GM18951 (cell line): ENCODE results near the gene FRMD8.
A peak's percentile ranks its signal among the peaks of the same experiment; 100 is the strongest.

ENCODE experiments used
- POLR2A ChIP-seq: IDR thresholded peaks from 4 replicates; pipeline ENCODE4 v1.6.1; 2011; ENCODE audit warnings: mild to moderate bottlenecking; ENCODE audit not compliant: insufficient read length, insufficient read depth; ENCODE audit errors: extremely low read depth
- in situ Hi-C: fragments of 300-500 bp; cut with MboI; formaldehyde crosslinking; loops from one replicate; pipeline ENCODE4 v1.12.0; 2022; ENCODE audit warnings: low sequenced_read_pairs, mixed read lengths, inconsistent platforms; ENCODE audit not compliant: unreplicated experiment

FRMD8 gene

DNA sequence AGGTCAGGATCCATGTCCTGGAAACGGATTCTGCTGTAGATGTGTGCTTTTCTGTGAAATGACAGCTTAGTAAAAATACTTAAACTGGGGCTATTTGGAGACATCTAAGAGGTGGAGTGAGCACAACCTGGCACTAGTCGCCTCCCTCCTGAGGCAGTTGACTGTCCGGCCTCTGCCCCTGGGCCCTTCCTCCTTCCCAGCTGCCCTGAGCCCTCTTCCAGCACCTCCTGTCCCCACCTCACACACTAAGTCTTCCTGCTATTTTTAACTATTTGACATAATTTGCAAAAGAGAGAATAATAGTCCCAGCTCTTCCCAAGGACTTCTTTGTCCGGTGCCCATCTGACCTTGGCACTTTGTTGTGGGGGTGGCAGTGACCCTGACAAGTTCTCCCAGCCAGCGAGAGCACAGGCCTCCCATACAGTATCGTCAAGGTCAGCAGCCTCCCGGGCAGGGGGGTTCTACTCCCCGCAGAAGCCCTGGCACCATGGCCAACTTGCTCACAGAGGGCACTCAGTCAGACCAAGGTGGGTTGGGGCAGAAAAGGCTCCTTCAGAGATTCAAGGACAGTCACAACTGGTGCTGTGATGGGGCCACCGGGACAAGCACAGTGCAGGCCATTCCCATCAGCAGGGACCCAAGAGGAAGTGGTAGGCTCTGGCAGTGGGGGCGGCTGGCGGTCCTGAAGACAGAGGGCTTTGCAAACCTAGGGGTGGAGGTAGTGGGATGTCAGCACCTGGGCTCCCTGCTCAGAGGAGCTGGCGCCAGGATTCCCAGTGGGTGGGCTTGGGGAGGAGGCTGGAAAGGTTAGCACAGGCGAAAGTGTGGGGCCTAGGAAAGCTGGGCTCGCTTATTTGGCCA lies 30.6 kb downstream of the FRMD8 start:
- in situ Hi-C loops = no loop called here
- TF ChIP-seq POLR2A = no peak

DNA sequence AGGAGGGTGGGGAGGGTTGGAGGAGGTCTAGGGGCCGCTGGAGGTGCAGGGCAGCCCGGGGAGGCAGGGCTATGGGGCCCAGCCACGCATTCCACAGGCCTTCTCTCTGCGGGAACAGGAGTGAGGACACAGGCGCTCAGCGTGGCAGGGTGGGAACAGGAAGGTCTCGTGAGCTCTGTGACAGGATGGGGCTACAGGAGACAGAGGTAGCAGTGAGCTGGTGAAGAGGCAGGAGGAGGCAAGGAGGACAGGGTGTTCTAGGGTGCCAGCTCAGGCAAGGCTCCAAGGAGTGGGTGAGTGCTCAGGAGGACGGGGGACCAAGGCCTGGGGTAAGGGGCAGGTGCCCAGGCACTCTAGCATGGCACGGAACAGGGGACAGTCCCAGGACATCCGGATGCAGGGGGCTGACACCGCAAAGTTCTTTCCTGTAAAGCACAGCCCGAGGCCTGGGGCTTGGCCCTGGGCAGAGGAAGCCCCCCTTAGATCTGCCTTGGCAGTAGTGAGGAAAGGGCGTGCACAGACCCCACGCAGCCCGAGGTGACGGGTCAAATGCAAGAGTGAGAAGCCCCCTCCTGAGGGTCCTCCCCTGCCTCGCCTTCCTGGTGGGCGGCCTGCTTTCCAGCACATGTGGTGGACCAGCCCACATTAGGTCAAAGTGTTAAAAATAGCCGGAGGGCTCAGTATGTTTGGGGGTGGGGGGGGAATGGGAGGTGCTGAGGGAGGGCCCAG lies 31.4 kb downstream of the FRMD8 start:
- TF ChIP-seq POLR2A = no peak
- in situ Hi-C loops = no loop called here

DNA sequence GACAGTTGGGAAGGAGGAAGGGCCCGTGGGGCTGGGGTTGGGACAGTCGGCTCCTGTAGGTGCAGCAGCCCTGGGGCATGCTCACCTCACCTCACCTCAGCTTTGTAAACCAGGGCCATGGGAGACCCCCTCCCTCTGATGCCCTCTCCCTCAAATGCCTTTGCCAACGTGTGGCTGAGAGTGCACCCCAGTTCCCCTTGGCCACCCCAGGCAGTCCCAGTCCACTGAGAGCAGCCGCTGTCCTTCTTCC lies 31.9 kb downstream of the FRMD8 start:
- in situ Hi-C loops = no loop called here
- TF ChIP-seq POLR2A = no peak

DNA sequence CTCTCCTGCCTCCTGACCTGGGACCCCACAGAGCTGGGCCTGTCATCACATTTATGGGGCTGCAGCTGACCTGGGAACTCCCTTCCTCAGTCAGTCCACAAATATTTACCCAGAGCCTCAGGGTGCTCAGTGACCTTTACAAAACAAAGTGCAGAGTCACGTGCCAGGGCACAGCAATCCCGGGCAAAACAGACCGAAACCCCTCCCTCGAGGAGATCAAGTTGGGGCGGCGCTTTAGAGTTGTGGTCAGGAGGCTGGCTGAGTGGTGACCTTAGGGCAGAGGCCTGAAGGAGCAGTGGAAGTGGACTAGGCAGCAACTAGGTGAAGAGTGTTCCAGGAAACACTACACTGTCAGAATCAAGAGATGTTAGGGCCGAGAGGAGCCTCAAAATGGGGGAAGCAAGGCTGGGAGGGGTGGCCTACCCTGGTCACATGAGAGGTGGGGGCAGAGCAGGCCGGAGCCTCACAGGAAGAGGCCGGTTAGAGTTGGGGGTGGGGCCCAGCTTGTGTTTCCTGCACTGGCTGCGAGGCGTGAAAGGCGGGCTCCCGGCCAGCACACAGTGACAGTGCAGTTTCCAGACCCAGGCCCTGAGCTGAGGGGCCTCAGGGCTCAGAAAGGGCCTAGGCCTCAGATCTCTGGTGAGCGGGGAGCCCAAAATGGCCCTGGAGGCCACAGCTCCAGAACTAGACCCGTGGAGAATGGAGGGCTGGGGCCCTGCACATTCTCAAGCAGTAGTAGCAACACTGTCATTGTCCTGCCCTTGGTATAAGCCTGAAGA lies 32.4 kb downstream of the FRMD8 start:
- in situ Hi-C loops = no loop called here

DNA sequence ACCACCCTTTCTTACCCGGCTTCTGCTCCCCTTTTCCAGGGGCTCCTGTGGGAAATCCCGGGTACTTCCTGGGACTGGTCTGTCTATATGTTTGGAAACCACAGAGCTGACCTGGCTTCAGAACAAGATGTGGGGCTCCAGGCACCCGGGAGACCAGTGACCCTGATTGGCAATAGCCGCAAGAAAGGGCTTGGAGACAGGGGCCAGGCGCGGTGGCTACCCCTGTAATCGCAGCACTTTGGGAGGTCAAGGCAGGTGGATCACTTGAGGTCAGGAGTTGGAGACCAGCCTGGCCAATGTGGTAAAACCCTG lies 33.0 kb downstream of the FRMD8 start:
- TF ChIP-seq POLR2A = no peak
- in situ Hi-C loops = no loop called here

More for the DNA sequence above, 32.4 kb downstream of the FRMD8 start:
- TF ChIP-seq POLR2A = peak; percentile 89

DNA sequence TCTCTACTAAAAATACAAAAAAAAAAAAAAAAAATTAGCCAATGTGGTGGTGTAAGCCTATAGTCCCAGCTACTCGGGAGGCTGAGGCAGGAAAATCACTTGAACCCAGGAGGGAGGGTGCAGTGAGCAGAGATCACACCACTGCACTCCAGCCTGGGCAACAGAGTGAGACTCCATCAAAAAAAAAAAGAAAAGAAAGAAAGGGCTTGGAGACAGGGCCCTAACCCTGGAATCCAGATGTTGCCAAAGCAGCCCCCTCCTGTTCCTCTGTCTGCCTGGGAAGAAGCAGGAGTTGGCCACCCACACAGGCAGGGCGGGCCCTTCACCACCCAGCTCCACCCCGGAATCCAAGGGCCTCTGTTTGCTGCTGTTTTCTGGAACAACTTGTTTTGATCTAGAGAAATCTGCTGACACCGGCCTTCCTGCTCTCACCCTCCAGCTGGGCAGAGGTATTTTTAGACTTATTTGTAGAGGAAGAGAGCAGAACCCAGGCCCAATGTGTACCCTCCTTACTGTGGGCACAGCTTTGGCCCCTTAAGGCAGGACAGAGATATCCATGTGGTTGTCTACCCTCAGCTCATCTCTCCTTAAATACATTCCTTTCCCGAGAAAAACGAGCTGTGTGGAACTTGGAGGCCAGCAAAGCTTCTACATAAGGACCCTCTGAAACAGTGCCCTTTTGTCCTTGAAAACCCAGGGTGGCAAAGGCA lies 33.5 kb downstream of the FRMD8 start:
- in situ Hi-C loops = loop anchor here (5.0 kb wide), 1 partner anchor 82 kb away; no protein-coding TSS in a partner anchor

DNA sequence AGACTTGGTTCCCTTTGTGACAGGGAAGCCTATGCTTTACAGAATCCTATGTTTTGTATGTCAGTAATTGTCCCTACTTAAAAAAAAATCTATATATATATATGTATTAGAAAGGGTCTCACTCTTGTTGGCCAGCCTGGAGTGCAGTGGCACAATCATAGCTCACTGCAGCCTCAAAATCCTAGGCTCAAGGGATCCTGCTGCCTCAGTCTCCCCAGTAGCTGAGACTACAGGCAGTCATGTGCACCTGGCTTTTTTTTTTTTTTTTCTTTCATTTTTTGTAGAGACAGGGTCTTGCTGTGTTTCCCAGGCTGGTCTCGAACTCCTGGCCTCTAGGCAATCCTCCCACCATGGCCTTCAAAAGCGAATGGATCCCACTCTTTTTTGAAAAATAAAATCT lies 34.1 kb downstream of the FRMD8 start:
- in situ Hi-C loops = loop anchor here (5.0 kb wide), 1 partner anchor 82 kb away; no protein-coding TSS in a partner anchor
- TF ChIP-seq POLR2A = no peak

More for the DNA sequence above, 33.5 kb downstream of the FRMD8 start:
- peak; percentile 62 for TF ChIP-seq POLR2A

DNA sequence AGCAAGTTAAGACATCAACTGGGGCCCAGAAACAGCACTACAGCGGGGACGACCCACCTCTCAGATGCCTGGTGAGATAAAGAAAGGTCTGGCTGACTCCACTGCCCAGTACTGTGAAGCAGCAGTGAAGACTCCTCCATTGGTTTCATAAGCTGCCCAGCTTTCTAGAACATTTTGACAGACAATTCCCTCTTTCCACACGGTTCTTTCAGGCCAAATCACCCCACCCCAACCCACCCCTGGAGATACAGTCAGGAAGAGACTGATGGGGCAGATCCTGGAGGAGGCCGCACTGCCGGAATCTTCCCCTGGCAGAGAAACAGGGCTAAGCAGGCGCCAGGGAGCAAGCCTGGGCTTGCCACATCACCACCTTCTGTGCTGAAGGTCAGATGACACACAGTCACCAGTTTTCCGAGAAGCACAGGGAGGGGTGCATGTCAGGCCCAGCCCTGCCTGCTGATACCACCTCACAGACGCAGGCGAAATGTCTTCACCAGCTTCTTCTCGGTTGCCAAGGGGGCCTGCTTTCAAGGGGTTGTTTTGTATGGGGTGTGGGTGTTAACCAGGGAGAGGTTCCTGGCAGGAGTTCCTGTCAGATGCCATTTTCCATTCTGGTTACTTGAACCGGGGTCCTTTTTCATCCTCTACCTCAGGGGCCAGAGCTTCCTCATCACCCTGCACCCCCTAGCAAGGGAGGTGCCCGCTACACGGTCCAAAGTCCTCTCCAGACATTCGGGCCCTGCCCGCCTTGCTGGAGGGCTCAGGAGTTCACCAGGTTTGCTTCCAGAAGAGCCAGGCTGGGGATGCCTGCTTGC lies 34.7 kb downstream of the FRMD8 start:
- peak; percentile 83 for TF ChIP-seq POLR2A
- in situ Hi-C loops = loop anchor here (5.0 kb wide), 1 partner anchor 81 kb away; no protein-coding TSS in a partner anchor

DNA sequence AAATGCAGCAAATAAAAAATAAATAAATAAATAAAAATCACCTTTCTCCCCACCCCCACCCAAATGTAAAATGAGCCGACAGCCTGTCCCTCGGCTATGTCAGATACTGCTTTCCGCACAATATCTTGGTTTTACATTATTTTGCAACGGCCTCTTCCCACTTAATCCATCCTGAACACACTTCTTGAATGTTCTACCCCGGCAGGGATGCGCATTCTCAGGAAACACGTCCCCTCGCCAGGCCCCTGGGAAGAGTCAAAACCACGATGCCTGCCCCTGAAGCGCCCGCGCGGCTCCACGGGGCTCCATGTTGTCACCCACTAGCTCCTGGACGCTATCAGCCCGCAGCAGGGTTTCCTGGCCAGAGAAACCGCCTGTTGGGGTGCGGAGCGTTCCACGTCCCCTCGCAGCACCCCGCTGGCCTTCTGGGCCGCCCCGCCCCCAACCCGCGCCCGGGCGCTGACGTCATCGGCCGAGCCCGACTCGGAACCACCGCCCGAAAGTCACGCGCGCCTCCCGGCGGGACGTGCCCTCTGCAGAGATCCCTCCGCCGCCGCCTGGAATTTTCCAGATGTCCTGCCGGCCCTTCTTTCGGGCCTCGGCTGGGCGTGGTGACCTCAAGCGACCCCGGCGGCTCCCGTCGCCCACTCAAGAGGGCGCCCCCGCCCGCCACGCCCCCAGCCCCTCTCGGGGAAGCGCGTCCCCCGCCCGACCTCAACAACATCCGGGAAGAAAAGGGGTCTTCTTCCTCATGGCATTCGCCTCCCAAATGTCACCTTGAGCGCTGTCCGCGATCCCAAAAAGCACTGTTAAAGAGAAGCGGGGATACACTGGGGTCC lies 35.6 kb downstream of the FRMD8 start:
- in situ Hi-C loops = loop anchor here (5.0 kb wide), 1 partner anchor 80 kb away; no protein-coding TSS in a partner anchor
- peak; percentile 61 for TF ChIP-seq POLR2A

DNA sequence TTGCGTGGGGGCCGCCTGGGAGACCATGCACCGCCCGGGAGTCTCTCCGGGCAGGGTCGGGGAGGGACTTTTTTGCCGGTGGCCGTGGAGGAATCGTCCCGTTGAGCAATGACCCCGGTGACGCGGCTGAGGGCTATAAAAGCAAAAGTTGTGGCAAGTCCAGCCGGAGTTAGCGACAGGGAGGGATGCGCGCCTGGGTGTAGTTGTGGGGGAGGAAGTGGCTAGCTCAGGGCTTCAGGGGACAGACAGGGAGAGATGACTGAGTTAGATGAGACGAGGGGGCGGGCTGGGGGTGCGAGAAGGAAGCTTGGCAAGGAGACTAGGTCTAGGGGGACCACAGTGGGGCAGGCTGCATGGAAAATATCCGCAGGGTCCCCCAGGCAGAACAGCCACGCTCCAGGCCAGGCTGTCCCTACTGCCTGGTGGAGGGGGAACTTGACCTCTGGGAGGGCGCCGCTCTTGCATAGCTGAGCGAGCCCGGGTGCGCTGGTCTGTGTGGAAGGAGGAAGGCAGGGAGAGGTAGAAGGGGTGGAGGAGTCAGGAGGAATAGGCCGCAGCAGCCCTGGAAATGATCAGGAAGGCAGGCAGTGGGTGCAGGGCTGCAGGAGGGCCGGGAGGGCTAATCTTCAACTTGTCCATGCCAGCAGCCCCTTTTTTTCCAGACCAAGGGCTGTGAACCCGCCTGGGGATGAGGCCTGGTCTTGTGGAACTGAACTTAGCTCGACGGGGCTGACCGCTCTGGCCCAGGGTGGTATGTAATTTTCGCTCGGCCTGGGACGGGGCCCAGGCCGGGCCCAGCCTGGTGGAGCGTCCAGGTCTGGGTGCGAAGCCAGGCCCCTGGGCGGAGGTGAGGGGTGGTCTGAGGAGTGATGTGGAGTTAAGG lies 36.4 kb downstream of the FRMD8 start, which contains the start of gene NEAT1:
Gene NEAT1 (plus strand): TSS at position 166 of the 883 bp plus-strand sequence.
- in situ Hi-C loops = loop anchor here (5.0 kb wide), 1 partner anchor 79 kb away; no protein-coding TSS in a partner anchor
- peak; percentile 100 for TF ChIP-seq POLR2A
